HepG2 (cell line): ENCODE data around the gene CD96. TPM values are rescaled to one million over a fixed set of nuclear protein-coding genes. Genes with fewer than 3 reads are reported as not detected.

Experiments used
- ATF1 ChIP-seq: IDR thresholded peaks from 2 replicates; pipeline ENCODE4 v1.6.1; 2016; ENCODE audit warnings: mild to moderate bottlenecking, control low read depth
- KDM1A ChIP-seq: IDR thresholded peaks from 2 replicates; pipeline ENCODE4 v1.6.1; 2016; ENCODE audit warnings: missing compliant biosample characterization
- TBX3 ChIP-seq: fragments of 450-650 bp; IDR thresholded peaks from 2 replicates; pipeline ENCODE4 v1.6.1; 2017; ENCODE audit warnings: antibody characterized with exemption, mild to moderate bottlenecking, inconsistent platforms, borderline replicate concordance
- ZNF335 ChIP-seq: sonication (generic); formaldehyde crosslinking; IDR thresholded peaks from 2 replicates; pipeline ENCODE4 v1.4.0; 2020; ENCODE audit warnings: missing genetic modification reagents
- ZNF7 ChIP-seq: IDR thresholded peaks from 2 replicates; pipeline ENCODE4 v1.6.1; 2016; ENCODE audit warnings: missing biosample characterization, missing genetic modification reagents
- polyA plus RNA-seq, 8 experiments: library from polyadenylated mRNA; depleted of rRNA in 3 of 8; stranded (reverse) in 7 of 8; unstranded in 1 of 8; fragments of >200 nt; fragmentation: Illumina TruSeq in 4 of 8; extraction: Trizol in 4 of 8; gene quantifications; 2 replicates each; pipeline versions ENCODE4 v1.2.1 to v1.2.3, GENCODE V29; 2011 to 2016; ENCODE audit warnings: low read depth in 4 of 8, missing spikeins in 1 of 8, mixed read lengths in 1 of 8; ENCODE audit not compliant: insufficient read depth in 1 of 8
- total RNA-seq, 5 experiments: library from RNA; depleted of rRNA; stranded (reverse); fragments of >200 nt; fragmentation: Illumina TruSeq; extraction: Trizol; gene quantifications; 2 replicates each; pipeline ENCODE4 v1.2.3, GENCODE V29; 2016; ENCODE audit warnings: low read depth in 1 of 5
- TF ChIP-seq, protein P1 (sequence below), 2 experiments: sonication (generic) in 1 of 2; formaldehyde crosslinking in 1 of 2; IDR thresholded peaks; 2 replicates each; pipeline versions ENCODE4 v1.5.1 to v1.6.1; 2011 to 2020; ENCODE audit warnings: borderline replicate concordance in 1 of 2, low read depth in 1 of 2, low read length in 1 of 2, mild to moderate bottlenecking in 1 of 2, missing genetic modification reagents in 1 of 2, moderate library complexity in 1 of 2
- TF ChIP-seq, protein P2 (sequence below): sonication (generic); formaldehyde crosslinking; IDR thresholded peaks from 2 replicates; pipeline ENCODE4 v1.8.1; 2023; ENCODE audit warnings: missing genetic modification reagents, inconsistent platforms, borderline replicate concordance
- TF ChIP-seq, protein P3 (sequence below): sonication (generic); formaldehyde crosslinking; IDR thresholded peaks from 2 replicates; pipeline ENCODE4; 2020; ENCODE audit warnings: missing genetic modification reagents, mild to moderate bottlenecking, borderline replicate concordance
- TF ChIP-seq, protein P4 (sequence below): sonication (generic); formaldehyde crosslinking; IDR thresholded peaks from 2 replicates; pipeline ENCODE4 v1.4.0; 2020; ENCODE audit warnings: missing genetic modification reagents, mild to moderate bottlenecking, borderline replicate concordance

The CD96 gene
- total and polyA plus RNA-seq, 2 of the 13 experiments (the other 11 are each of a cell fraction or from before 2014, with no cell fraction given), result not detected

DNA sequence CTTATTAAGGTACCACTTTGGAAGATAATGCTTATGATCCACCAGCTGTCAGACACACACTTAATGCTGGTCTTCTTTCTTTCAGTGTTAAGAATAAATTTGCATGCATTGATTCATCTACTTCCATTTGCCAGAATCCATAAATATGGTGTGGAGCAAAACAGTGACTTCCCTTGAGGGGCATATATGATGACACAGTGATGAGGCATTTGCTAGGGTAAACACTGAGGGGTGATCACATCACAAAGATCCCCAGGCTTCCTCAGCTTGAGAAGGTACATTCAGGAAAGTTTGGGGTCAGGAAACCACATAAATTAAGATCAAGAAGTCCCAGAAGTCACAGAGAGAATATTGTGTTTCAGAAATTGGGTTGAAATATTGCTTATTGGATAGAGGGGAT is 63.0 kb downstream of the CD96 start (continued):
- TF ChIP-seq, protein P1, sequence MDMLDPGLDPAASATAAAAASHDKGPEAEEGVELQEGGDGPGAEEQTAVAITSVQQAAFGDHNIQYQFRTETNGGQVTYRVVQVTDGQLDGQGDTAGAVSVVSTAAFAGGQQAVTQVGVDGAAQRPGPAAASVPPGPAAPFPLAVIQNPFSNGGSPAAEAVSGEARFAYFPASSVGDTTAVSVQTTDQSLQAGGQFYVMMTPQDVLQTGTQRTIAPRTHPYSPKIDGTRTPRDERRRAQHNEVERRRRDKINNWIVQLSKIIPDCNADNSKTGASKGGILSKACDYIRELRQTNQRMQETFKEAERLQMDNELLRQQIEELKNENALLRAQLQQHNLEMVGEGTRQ (IDR thresholded peaks at IDR 0.05; ENCODE audit: low read depth, low read length), result no peak
- TF ChIP-seq, protein P1 (CRISPR knock-in tag; IDR thresholded peaks at IDR 0.05; ENCODE audit: borderline replicate concordance), result no peak
- TF ChIP-seq ATF1 (no peak), TBX3 (no peak), KDM1A (CRISPR knock-in tag) (no peak), ZNF335 (no peak), ZNF7 (CRISPR knock-in tag) (no peak)
- TF ChIP-seq, protein P2, sequence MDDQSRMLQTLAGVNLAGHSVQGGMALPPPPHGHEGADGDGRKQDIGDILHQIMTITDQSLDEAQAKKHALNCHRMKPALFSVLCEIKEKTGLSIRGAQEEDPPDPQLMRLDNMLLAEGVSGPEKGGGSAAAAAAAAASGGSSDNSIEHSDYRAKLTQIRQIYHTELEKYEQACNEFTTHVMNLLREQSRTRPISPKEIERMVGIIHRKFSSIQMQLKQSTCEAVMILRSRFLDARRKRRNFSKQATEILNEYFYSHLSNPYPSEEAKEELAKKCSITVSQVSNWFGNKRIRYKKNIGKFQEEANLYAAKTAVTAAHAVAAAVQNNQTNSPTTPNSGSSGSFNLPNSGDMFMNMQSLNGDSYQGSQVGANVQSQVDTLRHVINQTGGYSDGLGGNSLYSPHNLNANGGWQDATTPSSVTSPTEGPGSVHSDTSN (CRISPR knock-in tag), result no peak
- TF ChIP-seq, protein P3, sequence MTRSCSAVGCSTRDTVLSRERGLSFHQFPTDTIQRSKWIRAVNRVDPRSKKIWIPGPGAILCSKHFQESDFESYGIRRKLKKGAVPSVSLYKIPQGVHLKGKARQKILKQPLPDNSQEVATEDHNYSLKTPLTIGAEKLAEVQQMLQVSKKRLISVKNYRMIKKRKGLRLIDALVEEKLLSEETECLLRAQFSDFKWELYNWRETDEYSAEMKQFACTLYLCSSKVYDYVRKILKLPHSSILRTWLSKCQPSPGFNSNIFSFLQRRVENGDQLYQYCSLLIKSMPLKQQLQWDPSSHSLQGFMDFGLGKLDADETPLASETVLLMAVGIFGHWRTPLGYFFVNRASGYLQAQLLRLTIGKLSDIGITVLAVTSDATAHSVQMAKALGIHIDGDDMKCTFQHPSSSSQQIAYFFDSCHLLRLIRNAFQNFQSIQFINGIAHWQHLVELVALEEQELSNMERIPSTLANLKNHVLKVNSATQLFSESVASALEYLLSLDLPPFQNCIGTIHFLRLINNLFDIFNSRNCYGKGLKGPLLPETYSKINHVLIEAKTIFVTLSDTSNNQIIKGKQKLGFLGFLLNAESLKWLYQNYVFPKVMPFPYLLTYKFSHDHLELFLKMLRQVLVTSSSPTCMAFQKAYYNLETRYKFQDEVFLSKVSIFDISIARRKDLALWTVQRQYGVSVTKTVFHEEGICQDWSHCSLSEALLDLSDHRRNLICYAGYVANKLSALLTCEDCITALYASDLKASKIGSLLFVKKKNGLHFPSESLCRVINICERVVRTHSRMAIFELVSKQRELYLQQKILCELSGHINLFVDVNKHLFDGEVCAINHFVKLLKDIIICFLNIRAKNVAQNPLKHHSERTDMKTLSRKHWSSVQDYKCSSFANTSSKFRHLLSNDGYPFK (CRISPR knock-in tag), result no peak
- TF ChIP-seq, protein P4, sequence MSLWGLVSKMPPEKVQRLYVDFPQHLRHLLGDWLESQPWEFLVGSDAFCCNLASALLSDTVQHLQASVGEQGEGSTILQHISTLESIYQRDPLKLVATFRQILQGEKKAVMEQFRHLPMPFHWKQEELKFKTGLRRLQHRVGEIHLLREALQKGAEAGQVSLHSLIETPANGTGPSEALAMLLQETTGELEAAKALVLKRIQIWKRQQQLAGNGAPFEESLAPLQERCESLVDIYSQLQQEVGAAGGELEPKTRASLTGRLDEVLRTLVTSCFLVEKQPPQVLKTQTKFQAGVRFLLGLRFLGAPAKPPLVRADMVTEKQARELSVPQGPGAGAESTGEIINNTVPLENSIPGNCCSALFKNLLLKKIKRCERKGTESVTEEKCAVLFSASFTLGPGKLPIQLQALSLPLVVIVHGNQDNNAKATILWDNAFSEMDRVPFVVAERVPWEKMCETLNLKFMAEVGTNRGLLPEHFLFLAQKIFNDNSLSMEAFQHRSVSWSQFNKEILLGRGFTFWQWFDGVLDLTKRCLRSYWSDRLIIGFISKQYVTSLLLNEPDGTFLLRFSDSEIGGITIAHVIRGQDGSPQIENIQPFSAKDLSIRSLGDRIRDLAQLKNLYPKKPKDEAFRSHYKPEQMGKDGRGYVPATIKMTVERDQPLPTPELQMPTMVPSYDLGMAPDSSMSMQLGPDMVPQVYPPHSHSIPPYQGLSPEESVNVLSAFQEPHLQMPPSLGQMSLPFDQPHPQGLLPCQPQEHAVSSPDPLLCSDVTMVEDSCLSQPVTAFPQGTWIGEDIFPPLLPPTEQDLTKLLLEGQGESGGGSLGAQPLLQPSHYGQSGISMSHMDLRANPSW (CRISPR knock-in tag), result no peak
